ENCODE results near the gene ARRDC5. TPM values are rescaled to one million over a fixed set of nuclear protein-coding genes. Genes with fewer than 3 reads are reported as not detected.
"Not testable (repeated sequence)": the region's sequence is repeated elsewhere in the genome, so short reads cannot be mapped to it uniquely, and the experiment has no call there.

Gene ARRDC5
- not detected in 2 replicates for total RNA-seq (2014; rRNA removed; shearing (Covaris generic))

- no peak for DNase-seq (ENCODE audit: low spot score)
Measured at GRCh38 chr19:4902796-4903195, at the start of gene ARRDC5. ARRDC5 (minus strand) TSS chr19:4902896; CDS start chr19:4902825, 71 bp downstream.

DNA sequence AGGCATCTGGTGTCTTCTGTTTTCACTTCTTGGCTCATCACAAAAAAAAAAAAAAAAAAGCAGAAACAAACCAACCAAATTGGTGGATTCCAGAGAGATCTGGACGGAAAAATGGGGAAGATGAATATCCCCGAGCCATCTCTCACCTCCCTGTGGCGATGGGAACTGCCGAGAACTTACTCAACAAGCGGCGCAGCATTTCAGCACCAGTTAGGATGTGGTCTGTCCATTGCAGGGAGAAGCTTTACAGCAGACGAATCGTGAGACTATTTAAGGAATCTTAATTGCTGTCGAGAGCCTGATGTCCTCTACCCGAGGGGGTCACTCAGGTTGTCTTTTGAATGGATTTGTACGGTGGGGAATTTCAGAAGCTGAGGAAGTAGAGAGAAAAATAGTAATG lies 49.0 kb upstream of the ARRDC5 start:
- no peak for DNase-seq (ENCODE audit: low spot score)

- DNase-seq (ENCODE audit: low spot score): not testable (repeated sequence)
Measured at GRCh38 chr19:4950650-4951049, 48.0 kb upstream of the ARRDC5 start.

- not testable (repeated sequence) for DNase-seq (ENCODE audit: low spot score)
Measured at GRCh38 chr19:4941638-4942169, 39.0 kb upstream of the ARRDC5 start.

- DNase-seq (ENCODE audit: low spot score): no peak
Measured at GRCh38 chr19:4939466-4939865, 36.8 kb upstream of the ARRDC5 start.

GRCh38 chr19:4938461-4938860 lies 35.8 kb upstream of the ARRDC5 start:
- not testable (repeated sequence) for DNase-seq (ENCODE audit: low spot score)

DNA sequence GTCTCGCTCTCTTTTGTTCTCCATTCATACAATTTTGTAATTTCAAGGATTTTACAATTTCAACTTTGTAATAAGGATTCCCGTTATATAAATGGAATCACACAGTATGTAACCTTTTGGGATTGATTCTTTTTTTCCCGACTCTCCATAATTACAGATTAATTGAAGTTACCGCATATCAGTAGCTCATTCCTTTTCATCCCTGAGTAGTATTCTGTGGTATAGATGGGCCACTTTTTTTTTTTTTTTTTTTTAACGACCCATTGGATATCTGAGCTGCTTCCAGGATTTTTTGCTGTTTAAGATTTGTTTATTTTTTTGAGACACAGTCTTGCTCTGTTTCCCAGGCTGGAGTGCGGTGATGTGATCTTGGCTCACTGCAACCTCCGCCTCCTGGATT lies 34.4 kb upstream of the ARRDC5 start:
- no peak for DNase-seq (ENCODE audit: low spot score)

DNA sequence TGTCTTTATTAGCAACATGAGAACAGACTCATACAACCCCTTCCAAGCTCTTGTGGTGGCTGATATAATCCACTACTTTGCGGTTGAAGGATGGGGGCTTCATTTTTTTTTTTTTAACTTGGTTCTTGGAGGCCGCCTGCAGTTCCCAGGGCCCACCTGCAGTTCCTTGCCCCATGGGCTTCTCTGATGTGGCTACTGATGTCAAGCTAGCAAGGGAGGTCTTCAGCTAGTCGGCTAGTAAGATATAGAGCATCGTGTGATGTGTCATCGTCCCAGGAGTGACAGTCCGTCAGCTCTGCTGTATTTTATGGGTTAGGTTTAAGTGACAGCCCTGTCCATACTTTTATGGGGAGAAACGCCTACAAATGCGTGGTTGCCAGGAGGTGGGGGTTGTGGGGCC lies 32.7 kb upstream of the ARRDC5 start:
- no peak for DNase-seq (ENCODE audit: low spot score)

- peak; percentile 25 for DNase-seq (ENCODE audit: low spot score)
Measured at GRCh38 chr19:4933528-4933927, 30.8 kb upstream of the ARRDC5 start.

- DNase-seq (ENCODE audit: low spot score): no peak
Measured at GRCh38 chr19:4932711-4933110, 30.0 kb upstream of the ARRDC5 start.

DNA sequence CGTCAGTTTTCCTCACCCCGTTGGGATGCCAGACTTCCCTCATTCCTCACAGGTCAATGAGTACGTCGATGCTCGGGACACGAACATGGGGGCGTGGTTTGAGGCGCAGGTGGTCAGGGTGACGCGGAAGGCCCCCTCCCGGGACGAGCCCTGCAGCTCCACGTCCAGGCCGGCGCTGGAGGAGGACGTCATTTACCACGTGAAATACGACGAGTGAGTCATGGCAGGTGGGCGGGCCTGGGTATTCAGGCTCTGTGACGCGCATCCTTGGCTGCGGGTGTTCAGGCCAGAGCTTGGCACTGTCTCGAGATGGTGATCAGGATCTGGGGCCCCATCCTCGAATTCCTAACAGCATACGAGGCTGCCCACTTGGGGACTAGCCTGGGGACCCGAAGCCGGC lies 28.0 kb upstream of the ARRDC5 start:
- peak; percentile 96 for DNase-seq (ENCODE audit: low spot score)

- DNase-seq (ENCODE audit: low spot score): peak; percentile 68
Measured at GRCh38 chr19:4929186-4929585, 26.5 kb upstream of the ARRDC5 start.

- DNase-seq (ENCODE audit: low spot score): no peak
Measured at GRCh38 chr19:4923276-4923747, 20.6 kb upstream of the ARRDC5 start.

GRCh38 chr19:4922530-4923275 lies 20.0 kb upstream of the ARRDC5 start:
- no peak for DNase-seq (ENCODE audit: low spot score)

- no peak for DNase-seq (ENCODE audit: low spot score)
Measured at GRCh38 chr19:4916292-4917082, 13.8 kb upstream of the ARRDC5 start.

- DNase-seq (ENCODE audit: low spot score): peak; percentile 97
Measured at GRCh38 chr19:4914736-4915501, 12.2 kb upstream of the ARRDC5 start.

DNA sequence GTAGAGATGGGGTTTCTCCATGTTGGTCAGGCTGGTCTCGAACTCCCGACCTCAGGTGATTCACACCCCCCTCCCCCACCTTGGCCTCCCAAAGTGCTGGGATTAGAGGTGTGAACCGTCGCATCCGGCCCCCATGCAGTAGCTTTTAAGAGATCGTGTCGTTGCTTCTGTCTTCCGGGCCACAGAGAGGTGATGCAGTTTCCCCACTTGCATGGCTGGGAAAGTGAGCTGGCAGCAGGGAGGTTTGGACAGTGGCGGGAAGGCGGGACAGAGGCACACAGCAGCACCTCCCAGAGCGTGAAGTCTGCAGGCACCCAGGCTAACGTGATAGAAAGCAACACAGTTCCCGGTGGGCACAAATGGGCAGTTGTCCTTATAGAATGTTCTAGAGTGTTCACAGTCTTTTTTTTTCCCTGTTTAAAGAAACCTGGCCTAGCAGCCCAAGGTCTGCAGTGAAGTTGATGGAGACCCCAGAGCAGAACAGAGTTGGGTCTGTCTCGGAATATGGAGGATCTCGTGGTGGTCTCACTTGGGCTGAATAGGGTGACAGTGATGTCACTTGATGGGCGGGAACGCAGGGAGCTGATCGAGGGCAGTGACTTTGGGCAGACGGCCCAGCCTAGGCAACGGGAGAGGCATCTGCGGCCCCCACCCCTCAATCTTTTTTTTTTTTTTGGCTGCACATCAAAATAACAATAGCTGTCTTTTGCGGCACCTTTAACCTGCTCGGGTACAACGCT lies 11.5 kb upstream of the ARRDC5 start:
- peak; percentile 60 for DNase-seq (ENCODE audit: low spot score)

DNA sequence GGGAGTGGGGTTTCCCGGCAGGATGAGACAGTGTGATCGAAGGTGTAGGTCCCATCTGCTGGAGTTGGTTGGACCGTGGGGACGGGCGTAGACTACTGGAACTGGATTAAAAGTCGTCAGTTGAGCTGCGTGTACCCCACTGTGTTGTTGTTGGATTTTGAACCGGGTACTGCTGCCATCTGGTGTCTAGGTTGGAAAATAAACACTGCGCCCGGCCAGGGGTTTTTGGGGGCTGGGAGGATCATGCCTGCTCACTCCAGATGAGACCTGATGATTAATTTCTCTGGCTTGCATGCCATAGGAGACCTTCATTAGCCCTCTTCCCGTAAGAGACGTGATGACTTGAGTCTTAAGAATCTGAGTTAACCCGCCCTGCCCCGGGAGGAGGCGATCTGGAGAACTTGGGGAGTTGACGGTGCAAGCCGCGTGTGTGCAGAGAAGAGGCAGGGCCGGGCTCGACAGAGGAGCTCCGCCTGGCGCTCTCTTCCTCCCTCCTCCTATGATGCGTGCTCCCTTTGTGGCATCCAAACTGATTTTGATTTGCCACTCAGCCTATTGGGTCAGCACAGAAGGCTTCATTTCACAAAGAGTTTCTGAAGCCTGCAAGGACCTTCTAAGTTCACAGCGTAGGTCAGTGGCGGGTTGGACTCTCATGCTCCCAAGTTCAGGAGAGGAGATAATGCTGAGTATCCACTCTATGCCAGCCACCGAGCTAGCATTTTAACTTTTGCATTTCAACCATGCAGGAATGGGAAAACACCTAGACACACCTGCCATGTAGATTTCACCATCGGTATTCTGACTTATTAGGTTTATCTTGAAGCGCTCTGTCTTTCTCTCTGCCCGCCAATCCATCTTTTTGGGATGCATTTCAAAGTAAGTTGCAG lies 9.3 kb upstream of the ARRDC5 start:
- peak; percentile 100 for DNase-seq (ENCODE audit: low spot score)

GRCh38 chr19:4911314-4911713 lies 8.6 kb upstream of the ARRDC5 start:
- no peak for DNase-seq (ENCODE audit: low spot score)

Measured in A172 (cell line).